Measurements from ENCODE around the gene AP1G1. TPM values are rescaled to one million over a fixed set of nuclear protein-coding genes. Genes with fewer than 3 reads are reported as not detected.
"Not testable (repeated sequence)": the region's sequence is repeated elsewhere in the genome, so short reads cannot be mapped to it uniquely, and the experiment has no call there.

AP1G1 gene
- total RNA-seq, 1 donor from 2014 or later: 119 TPM

DNA sequence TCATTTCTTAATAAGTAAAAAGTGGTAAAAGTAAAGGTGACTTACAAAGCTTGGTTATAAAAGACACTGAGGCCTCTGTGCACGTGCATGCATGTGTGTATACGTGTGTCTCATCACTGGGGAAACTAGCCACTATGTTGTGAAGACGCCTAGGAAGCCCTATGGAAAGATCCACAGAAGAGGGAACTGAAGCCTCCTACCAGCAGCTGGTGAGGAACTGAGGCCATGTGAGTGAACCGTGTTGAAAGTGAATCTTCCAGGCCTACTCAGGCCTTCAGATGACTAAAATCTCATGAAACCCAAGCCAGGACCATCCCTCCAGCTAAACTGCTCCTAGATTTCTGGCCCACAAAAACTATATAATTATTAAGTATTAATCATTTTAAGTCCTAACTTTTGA lies 107.8 kb downstream of the AP1G1 start:
- no peak for DNase-seq

DNA sequence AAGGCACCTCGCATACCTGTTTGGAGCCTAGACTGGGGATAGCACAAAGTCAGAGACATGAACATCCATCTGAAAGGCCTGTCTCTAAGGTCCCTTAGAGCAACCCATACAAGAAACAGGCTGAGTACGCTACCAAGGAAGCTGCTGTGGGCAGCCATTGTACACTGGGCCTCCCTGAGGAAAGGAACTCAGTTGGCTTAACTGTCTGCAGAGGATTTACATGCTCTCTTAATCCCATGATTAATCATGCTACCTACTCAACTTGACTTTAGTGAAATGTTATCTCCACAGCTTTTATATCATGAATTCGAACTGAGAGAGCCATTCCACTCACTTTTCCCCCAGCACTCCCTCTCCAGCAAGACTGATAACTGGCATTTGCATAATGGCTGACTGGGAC lies 110.1 kb downstream of the AP1G1 start:
- no peak for DNase-seq

DNA sequence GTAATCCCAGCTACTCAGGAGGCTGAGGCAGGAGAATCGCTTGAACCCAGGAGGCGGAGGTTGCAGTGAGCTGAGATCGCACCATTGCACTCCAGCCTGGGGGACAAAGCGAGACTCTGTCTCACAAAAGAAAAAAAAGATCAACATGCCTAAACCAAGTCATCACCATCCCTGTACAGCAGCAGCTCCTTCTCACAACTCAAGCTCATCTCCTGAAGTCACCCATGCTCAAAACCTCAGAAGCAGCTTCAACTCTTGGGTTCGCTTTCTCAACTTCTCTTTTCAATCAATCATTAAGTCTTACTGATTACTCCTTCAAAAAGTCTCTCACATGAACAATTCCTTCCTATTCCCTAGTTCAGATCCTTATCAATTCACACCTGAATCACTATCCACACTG lies 115.5 kb downstream of the AP1G1 start:
- no peak for DNase-seq

DNA sequence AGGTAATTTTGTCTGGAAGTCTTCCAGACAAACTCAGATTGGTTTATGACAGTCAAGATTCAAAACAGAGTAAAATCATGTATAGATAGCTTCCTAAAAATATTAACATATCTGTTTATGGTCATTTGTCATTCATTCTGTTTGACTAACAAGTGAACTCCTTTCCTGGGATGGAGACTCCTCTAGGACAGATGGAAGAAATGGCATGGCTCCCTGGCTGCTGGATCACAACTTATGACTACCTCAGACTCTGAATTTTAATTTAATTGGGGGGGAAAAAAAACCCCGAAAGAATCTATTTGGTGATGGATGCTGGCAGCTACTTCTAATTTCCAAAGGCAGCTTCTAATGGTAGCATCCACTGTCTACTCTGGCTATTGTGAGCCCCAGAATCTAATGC lies 118.7 kb downstream of the AP1G1 start:
- DNase-seq: no peak

DNA sequence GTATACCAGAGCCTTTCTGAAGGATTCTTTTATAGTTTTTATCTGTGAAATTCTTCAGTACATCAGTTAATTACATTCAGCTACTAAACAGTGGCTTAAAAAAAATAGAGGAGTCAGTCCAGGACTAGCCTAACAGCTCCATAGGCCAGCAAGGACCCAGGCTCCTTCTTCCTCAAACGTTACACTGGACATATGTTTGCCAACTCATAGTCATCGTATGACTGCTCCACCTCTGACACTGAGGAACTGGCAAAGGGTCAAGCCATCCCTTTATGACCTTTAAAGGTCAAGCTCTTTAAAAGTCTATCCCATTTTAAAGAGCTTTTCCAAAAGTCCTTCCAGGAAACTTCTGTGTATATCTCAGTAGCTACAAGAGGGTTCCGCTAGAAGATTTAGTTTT lies 120.8 kb downstream of the AP1G1 start:
- DNase-seq: no peak

DNA sequence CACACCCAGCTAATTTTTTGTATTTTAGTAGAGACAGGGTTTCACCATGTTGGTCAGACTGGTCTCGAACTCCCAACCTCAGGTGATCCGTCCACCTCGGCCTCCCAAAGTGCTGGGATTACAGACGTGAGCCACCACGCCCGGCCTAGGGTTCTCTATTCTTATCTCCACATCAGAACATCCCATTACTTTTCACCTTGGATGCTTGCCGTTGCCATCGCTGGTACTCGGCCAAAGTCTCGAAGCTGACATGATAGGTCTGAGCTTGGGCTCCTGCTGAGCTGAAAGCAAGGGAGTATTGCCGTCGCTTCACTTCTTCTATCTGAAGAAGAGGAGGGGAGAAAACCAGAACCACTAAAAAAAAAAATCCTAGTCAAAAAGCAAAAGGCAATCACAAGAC lies 124.4 kb downstream of the AP1G1 start:
- not testable (repeated sequence) for DNase-seq

DNA sequence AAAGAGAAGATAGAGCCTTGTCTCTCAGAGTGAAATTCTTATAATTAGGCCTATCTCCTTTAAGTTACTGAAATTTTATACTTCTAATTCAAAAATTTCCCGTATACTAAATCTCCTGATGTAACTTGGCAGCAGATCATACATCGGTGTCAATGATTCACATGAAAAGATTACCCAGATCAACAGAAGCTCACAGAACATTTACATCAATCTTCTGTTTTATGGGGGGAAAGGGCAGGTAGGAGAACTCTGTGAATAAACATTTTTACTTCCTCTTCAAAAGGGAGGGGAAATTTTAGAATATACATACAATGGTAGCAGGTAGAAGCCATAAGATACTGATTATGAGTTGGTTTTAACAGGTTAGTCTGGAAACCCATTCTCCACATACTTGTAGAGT lies 127.3 kb downstream of the AP1G1 start:
- no peak for DNase-seq

Small RNA genes lying within 50 kb of the gene (small RNA-seq; reads per million reads assigned to genes)
- not detected for gene AC010653.3
- gene SNORA70D: not detected
- gene SNORD71: 6,550 reads per million, percentile 100 among the genes with 10 or more reads in this experiment

Other genes with a start within 250 kb of the AP1G1 start
- gene TAT, start 231.7 kb downstream of the AP1G1 start, total RNA-seq: 0.31 TPM
- 0.47 TPM for gene MARVELD3, start 182.7 kb downstream of the AP1G1 start, total RNA-seq
- gene PHLPP2, start 84.1 kb downstream of the AP1G1 start, total RNA-seq: 27.0 TPM
- gene ATXN1L, start 37.1 kb upstream of the AP1G1 start, total RNA-seq: 10.5 TPM
- 35.1 TPM for gene ZNF821, start 75.3 kb upstream of the AP1G1 start, total RNA-seq
- gene IST1, start 86.7 kb upstream of the AP1G1 start, total RNA-seq: 122 TPM
- 0.16 TPM for gene PKD1L3, start 191.6 kb upstream of the AP1G1 start, total RNA-seq
- 3.9 TPM for gene DHODH, start 199.9 kb upstream of the AP1G1 start, total RNA-seq
- gene HP, start 245.7 kb upstream of the AP1G1 start, total RNA-seq: 1.4 TPM